Chondrocyte (in vitro differentiated cells): ENCODE results near the gene ZNF423. TPM values are rescaled to one million over a fixed set of nuclear protein-coding genes. Genes with fewer than 3 reads are reported as not detected.

ENCODE experiments used
- DNase-seq: peaks from one replicate; pipeline ENCODE4 v3.0.0; 2021; ENCODE audit warnings: mixed read lengths, low spot score
- H3K27ac Mint-ChIP-seq: one replicate; pipeline ENCODE4 v1.8.0; 2021; ENCODE audit warnings: mild to moderate bottlenecking, moderate library complexity, mixed read lengths; ENCODE audit not compliant: unreplicated experiment
- H3K27me3 Mint-ChIP-seq: 2 replicates; pipeline ENCODE4 v1.8.0; 2021; ENCODE audit warnings: low read depth, mixed read lengths
- H3K36me3 Mint-ChIP-seq: 2 replicates; pipeline ENCODE4 v1.8.0; 2021; ENCODE audit warnings: low read depth, mixed read lengths
- H3K4me1 Mint-ChIP-seq: 2 replicates; pipeline ENCODE4 v1.8.0; 2021; ENCODE audit warnings: low read depth, mild to moderate bottlenecking, mixed read lengths
- H3K4me3 Mint-ChIP-seq: one replicate; pipeline ENCODE4 v1.8.0; 2021; ENCODE audit warnings: mild to moderate bottlenecking, moderate library complexity, mixed read lengths; ENCODE audit not compliant: unreplicated experiment
- H3K9me3 Mint-ChIP-seq: 2 replicates; pipeline ENCODE4 v1.8.0; 2021; ENCODE audit warnings: low read depth, mixed read lengths
- total RNA-seq: library from RNA; stranded (reverse); gene quantifications from 3 replicates; pipeline ENCODE4 v1.2.1, GENCODE V29; 2021
- TF ChIP-seq, protein P1 (sequence below): fragments of 200-600 bp; sonication (generic); IDR thresholded peaks from 2 replicates; pipeline ENCODE4 v1.5.0; 2021; ENCODE audit warnings: antibody characterized with exemption, mild to moderate bottlenecking, moderate library complexity

The ZNF423 gene
- total RNA-seq, 1 donor from 2014 or later: 4.7 TPM

DNA sequence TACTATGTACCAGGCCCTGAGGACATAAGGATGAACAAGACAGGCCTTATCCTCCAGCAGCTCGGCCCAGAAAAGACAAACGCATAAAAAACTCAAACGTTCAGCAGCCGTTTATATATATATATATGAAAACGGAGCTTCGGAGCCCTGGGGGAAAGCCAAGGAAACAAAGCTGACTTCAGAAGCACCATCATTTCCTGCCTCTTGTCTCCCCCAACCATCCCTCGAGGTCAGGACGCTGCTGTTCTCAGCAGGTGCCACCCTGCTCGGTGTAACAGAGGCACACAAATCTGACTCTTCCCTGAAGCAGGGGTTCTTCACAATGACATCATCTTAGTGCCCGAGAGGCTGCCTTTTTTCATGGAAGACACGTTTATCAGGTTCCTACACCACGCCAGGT lies 146.9 kb downstream of the ZNF423 start:
- no peak overlapping the region for H3K27ac Mint-ChIP-seq
- H3K4me1 Mint-ChIP-seq: no peaks in the 10 kb centered on the region
- H3K9me3 Mint-ChIP-seq: no peaks in the 10 kb centered on the region
- no peaks in the 10 kb centered on the region for H3K36me3 Mint-ChIP-seq
- no peak for DNase-seq
- H3K27me3 Mint-ChIP-seq: peaks cover 1% of the 10 kb centered on the region
- TF ChIP-seq, protein P1, sequence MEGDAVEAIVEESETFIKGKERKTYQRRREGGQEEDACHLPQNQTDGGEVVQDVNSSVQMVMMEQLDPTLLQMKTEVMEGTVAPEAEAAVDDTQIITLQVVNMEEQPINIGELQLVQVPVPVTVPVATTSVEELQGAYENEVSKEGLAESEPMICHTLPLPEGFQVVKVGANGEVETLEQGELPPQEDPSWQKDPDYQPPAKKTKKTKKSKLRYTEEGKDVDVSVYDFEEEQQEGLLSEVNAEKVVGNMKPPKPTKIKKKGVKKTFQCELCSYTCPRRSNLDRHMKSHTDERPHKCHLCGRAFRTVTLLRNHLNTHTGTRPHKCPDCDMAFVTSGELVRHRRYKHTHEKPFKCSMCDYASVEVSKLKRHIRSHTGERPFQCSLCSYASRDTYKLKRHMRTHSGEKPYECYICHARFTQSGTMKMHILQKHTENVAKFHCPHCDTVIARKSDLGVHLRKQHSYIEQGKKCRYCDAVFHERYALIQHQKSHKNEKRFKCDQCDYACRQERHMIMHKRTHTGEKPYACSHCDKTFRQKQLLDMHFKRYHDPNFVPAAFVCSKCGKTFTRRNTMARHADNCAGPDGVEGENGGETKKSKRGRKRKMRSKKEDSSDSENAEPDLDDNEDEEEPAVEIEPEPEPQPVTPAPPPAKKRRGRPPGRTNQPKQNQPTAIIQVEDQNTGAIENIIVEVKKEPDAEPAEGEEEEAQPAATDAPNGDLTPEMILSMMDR: no peak
- H3K4me3 Mint-ChIP-seq: no peak overlapping the region

DNA sequence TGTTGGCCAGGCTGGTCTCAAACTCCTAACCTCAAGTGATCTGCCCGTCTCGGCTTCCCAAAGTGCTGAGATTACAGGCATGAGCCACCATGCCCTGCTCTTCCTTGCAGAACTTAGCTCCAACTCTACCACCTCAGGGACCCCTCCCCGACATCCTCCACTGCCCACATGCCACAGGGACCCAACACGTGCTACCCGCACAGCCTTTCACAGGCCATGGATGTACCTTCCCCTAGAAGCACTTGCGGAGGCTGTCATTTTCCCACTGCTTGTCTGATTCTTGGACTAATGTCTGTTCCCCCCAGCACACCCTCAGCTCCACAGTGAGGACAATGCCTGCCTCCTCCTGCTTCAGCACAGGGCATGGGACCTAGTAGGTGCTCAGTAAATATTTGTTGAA lies 147.4 kb downstream of the ZNF423 start:
- no peaks in the 10 kb centered on the region for H3K9me3 Mint-ChIP-seq
- H3K27me3 Mint-ChIP-seq: peaks cover 1% of the 10 kb centered on the region
- no peaks in the 10 kb centered on the region for H3K4me1 Mint-ChIP-seq
- TF ChIP-seq, protein P1: no peak
- no peak overlapping the region for H3K27ac Mint-ChIP-seq
- no peak for DNase-seq
- H3K36me3 Mint-ChIP-seq: no peaks in the 10 kb centered on the region
- no peak overlapping the region for H3K4me3 Mint-ChIP-seq

DNA sequence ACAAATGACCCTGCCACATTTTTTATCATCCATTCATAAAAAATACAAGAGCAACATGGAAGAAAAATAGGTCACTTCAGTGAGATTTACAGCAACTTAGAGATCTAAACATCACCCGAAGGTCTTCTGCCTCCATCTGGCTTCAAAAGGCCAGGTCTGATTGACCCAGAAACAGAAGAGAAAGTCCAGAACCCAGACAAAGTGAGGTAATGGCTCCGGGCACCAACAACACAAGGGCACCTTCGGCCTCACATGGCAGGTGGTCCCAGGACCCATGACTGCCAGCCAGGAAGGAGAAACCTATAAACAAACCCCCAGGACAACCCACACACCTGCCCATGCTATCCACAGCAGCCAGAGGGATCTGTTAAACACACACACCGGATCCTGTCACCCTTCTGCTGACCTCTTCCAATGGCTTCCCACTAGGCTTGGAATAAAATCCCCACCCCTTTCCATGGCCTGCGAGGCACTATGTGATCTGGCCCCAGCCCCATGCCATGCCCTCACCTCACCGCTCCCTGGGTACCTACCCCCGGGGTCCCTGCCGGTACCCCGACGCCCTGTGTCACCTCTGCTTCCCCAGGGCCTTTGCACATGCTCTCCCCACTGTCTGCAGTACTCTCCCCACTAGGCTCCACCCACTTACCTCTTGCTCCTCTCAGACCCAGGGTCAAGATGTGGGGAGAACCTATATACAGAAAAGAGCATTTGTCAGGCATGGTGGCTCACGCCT lies 149.1 kb downstream of the ZNF423 start:
- H3K27me3 Mint-ChIP-seq: peaks cover 1% of the 10 kb centered on the region

DNA sequence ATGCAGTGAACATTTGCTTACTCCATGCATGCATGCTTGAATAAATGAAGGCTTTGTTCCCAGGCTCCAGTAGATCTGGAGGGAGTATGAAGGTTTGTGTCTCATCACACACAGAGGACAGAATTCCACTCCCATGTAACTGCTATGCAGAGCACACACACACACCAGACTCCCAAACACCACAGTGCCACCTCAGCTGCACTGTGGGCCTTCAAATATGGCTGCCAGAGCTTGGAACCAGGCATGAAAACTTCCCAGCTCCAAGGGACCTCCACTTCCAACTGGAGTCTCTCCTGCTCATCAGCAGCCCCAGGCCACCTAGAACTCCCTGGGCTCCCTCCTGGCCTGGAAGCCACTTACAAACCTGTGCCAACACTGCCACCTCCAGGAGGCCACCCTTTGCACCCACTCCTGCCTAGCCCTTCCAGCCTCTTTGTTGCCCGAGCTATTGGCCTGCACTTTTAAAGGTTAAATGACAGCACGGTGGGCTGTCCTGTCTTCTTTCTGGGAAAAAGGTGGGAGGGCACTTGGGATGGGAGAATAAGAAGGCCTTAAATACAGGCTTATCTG lies 151.2 kb downstream of the ZNF423 start:
- Mint-ChIP-seq H3K36me3 (no peaks in the 10 kb centered on the region), H3K27ac (no peak overlapping the region), H3K9me3 (no peaks in the 10 kb centered on the region), H3K4me1 (peaks cover 28% of the 10 kb centered on the region), H3K27me3 (peaks cover 1% of the 10 kb centered on the region), H3K4me3 (no peak overlapping the region)
- no peak for DNase-seq
- TF ChIP-seq, protein P1: no peak

More for the DNA sequence above, 149.1 kb downstream of the ZNF423 start:
- no peak for DNase-seq
- H3K27ac Mint-ChIP-seq: no peak overlapping the region
- no peaks in the 10 kb centered on the region for H3K9me3 Mint-ChIP-seq
- H3K4me3 Mint-ChIP-seq: no peak overlapping the region
- TF ChIP-seq, protein P1: no peak
- no peaks in the 10 kb centered on the region for H3K36me3 Mint-ChIP-seq
- peaks cover 6% of the 10 kb centered on the region for H3K4me1 Mint-ChIP-seq

DNA sequence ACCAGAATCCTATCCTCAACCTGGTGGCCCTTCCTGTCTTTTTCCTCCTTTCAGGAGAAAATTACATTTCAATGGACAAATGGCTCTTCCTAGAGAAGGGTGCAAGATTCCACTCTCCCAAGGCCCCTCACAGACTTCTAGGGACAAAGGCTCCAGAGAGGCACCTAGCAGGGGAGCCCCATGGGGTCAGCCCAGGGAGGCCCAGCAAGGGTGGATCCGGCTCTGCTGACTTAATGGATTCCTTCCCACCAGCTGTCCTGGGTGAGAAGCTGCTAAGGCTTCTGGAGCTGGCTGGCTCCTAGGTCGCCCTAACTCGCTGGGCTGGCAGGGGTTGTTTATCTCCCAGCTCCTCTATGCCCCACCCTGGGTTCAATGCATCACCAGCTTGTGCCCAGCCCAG lies 152.4 kb downstream of the ZNF423 start:
- no peak overlapping the region for H3K4me3 Mint-ChIP-seq
- no peak for DNase-seq
- H3K36me3 Mint-ChIP-seq: no peaks in the 10 kb centered on the region
- no peaks in the 10 kb centered on the region for H3K9me3 Mint-ChIP-seq
- TF ChIP-seq, protein P1: no peak
- H3K4me1 Mint-ChIP-seq: peaks cover 37% of the 10 kb centered on the region
- peaks cover under 1% of the 10 kb centered on the region for H3K27me3 Mint-ChIP-seq
- H3K27ac Mint-ChIP-seq: no peak overlapping the region
